HG03196 (cell line): ENCODE measurements around the gene RGS19.
"Not testable (repeated sequence)": the region's sequence is repeated elsewhere in the genome, so short reads cannot be mapped to it uniquely, and the experiment has no call there.

ENCODE experiments used
- ATAC-seq: cut with Tn5 transposase; IDR thresholded peaks from one replicate; pipeline ENCODE4 v1.9.1; 2021; ENCODE audit not compliant: unreplicated experiment

RGS19 gene, protein sequence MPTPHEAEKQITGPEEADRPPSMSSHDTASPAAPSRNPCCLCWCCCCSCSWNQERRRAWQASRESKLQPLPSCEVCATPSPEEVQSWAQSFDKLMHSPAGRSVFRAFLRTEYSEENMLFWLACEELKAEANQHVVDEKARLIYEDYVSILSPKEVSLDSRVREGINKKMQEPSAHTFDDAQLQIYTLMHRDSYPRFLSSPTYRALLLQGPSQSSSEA

DNA sequence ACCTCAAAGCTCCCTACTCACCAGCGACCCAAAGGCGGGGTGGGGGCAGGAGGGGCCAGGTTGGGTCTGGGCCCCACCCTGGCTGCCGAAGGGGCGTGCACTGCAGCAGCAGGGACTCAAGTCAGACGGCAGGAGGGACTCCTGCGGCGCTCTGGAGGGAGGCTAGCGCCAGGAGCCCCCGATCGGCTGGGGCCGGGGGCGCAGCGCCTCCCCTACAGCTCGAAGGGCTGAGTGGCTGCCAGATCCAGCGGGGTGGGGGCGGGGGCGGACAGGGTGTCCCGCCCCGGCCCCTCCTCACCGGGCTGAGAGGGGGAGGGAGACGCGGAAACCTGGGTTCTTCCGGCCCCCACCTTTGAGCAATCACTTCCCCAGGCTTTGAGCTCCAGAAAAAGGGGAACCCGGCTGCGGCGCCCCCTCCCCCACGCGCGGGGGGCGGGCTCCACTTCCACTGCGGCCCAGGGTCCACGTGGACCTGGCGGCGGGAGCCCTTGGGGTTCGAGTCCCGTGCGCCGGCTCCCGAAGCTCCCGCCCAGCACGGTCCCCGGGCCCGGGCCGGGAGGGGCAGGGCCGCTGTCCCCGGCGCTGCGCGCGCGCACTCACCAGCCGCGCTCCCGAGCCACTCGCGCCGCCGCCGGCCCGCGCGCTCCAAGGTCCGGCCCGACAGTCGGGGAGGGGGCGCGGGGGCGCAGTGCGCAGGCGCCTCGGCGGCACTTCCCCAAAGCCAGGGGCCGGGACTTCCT lies at the start of gene RGS19:
RGS19 (minus strand) TSS at position 246 of the 740 bp plus-strand sequence. CDS start 2,632 bp downstream, outside the sequence.
- ATAC-seq = peak; percentile 31

DNA sequence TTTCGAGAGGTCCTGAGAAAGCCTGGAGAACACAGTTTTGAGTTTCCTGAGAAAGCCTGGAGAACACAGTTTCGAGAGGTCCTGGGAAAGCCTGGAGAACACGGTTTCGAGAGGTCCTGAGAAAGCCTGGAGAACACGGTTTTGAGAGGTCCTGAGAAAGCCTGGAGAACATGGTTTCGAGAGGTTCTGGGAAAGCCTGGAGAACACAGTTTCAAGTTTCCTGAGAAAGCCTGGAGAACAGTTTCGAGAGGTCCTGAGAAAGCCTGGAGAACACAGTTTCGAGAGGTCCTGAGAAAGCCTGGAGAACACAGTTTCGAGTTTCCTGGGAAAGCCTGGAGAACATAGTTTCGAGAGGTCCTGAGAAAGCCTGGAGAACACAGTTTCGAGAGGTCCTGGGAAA lies 44.2 kb upstream of the RGS19 start:
- ATAC-seq = not testable (repeated sequence)

DNA sequence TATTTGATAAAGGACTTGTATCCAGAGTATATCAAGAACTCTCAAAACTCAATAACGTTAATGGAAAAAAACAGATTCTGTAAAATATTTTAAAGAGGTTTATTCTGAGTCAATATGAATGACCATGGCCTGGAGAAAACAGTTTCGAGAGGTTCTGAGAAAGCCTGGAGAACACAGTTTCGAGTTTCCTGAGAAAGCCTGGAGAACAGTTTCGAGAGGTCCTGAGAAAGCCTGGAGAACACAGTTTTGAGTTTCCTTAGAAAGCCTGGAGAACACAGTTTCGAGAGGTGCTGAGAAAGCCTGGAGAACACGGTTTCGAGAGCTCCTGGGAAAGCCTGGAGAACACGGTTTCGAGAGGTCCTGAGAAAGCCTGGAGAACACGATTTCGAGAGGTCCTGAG lies 43.6 kb upstream of the RGS19 start:
- not testable (repeated sequence) for ATAC-seq

DNA sequence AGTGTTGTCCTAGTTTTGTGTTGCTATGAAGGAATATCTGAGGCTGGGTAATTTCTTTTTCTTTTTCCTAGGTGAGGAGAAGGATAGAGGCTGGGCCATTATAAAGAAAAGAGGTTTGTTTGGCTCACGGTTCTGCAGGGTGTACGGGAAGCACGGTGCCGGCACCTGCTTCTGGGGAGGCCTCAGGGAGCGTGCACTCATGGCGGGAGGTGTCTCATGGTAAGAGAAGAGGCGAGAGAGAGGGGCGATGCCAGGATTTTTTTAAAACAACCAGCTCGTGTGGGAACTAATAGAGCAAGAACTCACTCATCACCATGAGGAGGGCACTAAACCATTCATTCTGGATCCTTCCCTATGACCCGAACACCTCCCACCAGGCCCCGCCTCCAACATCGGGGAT lies 42.3 kb upstream of the RGS19 start:
- no peak for ATAC-seq

DNA sequence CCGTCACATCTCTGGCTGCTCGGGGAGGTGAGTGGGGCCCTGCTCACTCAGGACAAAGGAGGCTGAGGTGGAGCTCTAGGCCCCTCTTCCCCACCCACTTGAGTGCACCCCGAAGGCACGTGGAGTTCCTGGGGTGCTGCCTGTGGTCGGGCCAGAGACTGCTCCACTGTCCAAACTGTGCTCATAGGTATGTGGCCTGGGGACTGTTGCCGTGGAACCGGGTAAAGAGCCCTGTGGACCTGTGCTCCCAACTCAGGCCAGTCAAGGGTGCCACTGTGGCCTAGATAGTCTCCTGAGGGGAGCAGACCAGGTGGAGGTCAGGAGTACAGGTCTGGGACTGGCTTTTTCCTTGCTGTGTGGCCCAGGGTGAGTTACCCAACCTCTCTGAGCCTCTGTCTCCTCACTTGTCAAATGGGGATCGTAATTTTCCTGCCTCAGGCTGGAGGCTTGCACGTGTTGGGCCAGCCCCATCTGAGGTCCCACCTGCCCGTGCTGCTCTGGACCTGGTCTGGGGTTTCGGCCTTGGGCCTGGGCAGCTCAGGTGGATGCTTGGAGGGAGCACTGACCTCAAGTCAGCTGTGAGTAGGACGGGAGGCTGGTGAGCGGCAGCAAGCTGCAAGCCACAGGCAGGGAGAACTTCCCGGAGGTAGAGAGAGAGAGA lies 40.5 kb upstream of the RGS19 start:
- peak; percentile 8 for ATAC-seq

DNA sequence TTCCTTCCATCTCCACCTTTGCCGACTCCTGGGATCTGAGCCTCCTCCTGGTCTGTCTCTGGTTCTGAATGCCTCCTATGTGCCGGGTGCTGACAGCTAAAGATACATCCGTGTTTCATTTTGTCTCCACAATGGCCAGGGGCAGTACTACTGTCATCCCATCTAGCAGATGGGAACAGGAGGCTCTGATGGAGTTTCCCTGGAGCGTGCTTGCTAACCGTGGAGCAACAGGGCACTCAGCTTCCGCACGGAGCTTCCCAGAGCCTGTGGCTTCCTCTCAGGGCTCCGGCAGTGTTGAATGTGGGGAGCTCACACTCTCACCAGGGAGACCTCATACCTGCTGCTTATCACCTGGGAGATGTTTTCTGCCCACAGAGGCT lies 40.0 kb upstream of the RGS19 start:
- no peak for ATAC-seq

DNA sequence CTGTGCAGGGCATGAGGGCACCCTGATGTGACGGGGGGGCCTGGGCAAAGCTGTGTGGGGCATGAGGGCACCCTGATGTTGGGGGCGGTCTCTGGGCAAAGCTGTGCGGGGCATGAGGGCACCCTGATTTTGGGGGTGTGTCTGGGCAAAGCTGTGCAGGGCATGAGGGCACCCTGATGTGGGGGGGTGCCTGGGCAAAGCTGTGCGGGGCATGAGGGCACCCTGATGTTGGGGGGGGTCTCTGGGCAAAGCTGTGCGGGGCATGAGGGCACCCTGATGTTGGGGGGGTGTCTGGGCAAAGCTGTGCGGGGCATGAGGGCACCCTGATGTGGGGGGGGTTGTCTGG lies 38.1 kb upstream of the RGS19 start:
- not testable (repeated sequence) for ATAC-seq

DNA sequence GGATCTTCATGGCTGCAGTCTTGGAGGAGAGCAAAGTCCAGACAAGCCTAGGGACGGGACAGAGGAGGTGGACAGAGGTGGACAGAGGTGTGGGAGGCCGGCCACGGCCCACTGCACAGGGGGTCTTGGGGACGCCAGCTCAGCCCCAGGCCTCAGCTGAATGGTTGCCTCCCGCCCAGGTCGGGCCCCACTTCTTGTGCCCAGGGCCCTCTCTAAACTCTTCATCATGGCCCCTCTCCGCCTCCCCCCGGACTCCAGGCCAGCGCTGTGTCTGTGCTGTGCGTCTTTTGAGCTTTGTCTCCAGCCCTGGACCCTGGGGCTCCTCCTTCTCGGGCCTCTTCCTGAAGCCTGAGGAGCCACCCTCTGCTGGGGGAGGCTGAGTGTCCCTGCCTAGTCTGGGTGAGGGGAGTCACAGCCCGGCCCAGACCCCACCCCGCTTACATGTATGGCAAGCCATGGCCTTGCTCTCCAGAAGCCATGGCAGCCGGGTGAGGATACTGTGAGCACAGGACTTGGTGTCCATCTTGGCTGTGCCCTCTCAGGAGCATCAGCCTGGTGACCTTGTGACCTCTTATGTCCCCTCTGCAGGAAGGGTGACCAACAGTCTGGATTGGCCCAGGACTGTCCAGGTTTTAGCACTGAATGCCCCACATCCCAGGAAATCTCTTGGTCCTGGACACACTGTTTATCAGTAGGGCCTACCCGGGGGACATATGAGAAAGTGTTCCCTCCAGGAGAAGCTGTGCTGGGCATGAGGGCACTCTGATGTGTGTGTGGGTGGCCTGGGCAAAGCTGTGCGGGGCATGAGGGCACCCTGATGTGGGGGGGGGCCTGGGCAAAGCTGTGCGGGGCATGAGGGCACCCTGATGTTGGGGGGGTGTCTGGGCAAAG lies 37.5 kb upstream of the RGS19 start:
- no peak for ATAC-seq

DNA sequence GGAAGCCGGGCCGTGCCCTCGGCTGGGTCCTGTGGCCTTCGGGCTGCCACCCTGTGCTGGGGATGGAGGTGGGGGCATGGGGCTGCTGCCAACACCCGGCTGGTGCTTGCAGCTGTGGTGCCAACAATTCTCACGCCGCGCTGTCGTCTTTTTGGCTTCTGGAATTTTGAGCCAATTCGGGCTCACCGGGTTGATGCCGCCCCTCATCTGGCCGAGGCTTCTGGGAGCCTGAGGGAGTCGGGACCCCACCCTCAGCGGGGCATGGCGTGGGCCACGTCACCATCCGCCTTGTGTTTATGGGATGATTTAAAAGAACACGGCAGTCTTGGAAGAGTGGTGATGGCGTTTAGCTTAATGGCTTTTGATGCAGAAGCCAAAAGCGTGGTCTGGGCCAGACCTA lies 36.7 kb upstream of the RGS19 start:
- no peak for ATAC-seq

DNA sequence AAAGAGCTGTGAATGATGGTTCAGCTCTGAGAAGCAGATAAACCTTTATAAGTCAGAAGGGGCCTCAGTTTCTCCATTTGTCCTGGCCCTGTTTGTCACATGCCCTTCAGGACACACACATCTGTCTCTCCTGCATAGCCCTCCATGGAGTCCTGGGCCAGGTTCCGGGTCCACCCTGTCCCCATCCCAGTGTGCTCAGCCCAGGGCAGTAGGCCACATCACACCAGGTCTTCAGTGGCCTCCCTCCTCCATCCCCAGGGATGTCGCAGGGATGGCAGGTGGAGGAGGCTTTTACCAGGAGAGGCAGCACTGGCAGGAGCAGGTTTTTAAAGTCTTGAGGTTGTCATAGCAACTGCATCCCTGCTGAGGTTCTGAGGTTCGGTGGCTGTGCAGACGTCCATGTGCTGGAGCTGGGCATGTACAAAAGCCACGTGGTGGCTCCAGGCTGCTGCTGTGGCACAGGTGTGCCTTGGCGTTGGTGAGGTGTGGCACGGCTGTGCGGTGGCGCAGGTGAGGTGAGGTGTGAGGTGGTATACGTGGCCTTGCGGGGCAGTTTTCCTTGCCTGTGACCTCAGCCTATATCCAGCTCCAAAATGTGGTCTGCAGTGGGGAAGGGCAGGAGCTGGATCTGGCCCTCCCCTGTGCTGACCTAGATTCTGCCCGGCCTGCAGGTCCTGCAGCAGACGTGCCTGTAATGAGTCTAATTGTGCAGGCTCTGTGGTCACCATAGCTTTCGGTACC lies 36.0 kb upstream of the RGS19 start:
- ATAC-seq = no peak

DNA sequence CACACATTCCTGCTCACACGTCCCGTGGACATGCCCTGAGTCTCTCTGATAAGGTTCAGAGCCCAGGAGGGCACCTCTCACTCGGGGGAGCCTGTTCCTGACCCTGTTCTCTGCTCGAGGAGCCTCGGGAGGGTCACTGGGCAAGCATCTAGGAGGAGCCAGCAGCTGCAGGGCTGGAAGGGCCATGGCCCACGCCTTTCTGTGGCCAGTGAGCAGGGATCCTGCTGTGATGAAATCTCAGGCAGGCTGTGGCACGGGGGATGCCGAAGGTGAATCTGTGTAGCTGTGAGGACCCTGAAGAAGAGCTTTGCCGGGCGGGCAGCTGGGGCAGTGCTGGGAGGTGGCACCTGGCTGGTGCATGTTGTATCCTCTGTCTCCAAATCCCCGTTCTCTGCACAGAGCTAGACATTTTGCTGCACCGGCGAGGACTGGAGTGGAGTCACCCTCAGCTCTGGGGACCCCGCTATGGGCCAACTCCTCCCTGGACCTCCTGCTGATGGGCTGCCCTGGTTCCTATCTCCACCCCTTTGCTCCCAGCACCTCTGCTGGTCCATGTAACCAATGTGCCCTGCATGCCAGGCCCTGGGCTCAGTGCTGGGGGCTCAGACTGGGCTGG lies 35.1 kb upstream of the RGS19 start:
- ATAC-seq = no peak

DNA sequence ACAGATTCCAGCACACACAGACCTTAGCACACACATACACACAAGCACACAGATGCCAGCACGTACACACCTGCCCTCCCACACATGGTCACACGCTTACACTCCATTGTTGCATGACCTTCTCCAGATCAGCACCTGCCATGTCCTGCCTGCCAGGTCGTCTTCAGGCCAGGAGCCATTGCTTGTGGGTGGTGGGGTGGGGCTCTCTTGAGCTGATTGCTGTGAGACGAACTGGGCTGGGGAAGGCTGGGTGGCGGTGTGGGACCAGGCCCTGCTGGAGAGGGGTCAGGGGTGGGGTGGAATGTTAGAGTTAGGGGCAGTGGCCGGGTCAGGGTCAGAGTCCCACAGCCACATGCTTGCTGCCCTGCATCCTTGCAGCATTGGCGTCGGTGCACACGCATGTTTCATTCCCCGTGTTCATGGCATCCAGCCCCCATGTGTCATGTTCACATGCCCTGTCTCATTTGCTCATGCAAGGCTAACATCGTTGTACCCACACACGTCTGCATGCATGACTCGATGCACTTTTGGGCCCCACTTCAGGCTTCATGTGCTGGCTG lies 34.6 kb upstream of the RGS19 start:
- ATAC-seq = no peak

DNA sequence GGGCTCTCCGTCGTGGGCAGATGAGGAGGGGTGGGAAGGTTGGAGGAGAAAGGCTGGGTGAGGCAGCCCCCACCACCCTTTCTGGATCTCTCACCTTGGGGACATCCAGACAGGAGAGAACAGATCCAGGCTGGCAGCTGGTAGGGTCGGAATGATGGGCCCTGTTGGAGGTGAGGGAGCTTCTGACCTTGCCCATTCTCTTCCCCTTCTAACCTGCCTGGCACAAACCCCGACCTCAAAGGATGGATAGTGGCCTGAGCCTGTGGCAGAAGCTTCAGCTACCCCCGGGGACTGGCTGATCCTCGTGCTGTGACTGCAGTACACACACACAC lies 34.1 kb upstream of the RGS19 start:
- no peak for ATAC-seq

DNA sequence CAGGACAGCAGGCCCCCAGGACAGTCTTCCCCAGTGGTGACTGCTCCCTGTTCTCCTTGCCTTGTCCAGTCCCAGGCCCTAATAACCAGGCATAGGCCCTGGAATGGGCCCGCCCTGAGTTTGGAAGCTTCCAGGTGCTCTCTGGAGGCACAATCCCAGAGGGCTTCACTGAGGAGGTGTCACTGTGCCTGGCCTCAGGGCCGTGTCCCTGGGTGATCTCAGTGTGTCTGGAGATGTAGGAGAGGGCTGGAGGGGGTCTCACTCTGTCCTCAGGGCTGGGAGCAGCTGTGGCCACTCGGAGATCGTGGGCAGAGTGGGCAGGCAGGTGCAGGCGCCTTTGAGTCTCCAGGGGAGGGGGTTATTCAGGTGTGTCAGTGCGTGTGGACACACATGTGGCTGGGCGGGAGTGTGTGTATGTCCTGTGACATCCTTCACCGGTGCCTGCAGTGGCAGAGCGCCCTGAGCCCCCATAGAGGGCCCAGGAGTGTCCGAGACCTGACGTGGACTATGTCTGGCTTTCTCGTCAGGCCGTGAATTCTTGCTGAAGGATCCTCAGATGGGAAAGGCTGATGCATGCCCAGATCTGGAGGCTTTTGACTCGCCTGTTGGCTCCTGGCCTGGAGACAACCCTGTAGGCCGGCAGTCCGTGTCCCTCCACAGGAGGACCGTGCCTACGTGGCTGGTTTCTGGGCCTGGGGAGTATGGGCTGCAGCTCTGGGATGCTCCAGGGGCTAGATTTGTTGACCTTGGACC lies 33.5 kb upstream of the RGS19 start:
- ATAC-seq = no peak

DNA sequence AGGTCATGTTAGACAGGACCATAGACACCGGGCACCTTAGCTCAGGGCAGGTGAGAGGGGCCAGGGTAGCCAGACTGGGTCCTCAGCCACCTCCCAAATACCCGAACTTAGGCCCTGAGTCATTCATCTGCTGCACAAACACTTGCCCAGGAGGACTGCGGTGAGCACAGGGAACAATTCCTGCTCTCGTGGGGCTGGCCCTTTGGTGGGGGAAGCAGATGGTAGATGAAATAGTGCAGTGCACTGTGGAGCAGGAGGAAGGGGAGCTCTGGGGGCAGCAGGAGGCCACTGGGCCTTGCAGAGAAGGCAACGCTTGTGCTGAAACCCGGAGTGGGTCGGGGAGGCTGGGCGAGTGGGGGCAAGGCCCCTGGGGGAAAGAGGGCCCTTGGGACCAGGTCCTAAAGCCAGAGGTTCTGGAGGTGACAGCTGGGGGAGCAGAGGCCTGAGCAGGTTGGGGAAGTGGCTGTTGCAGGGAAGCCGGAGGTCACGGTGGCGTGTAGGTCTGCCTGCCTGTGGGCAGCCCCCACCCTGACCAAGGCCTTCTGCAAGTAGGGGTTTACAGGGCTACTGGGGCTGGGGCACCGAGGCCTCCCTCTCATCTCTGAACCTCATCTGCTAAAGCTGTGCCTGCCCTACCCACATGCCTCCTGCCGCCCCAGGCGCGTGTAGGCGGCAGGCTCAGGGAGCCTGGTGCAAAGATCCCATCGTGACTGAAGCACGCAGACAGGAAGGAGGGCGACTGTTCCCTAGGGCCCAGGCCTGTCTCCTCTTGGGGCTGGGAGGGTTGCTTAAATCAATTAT lies 32.7 kb upstream of the RGS19 start:
- no peak for ATAC-seq

DNA sequence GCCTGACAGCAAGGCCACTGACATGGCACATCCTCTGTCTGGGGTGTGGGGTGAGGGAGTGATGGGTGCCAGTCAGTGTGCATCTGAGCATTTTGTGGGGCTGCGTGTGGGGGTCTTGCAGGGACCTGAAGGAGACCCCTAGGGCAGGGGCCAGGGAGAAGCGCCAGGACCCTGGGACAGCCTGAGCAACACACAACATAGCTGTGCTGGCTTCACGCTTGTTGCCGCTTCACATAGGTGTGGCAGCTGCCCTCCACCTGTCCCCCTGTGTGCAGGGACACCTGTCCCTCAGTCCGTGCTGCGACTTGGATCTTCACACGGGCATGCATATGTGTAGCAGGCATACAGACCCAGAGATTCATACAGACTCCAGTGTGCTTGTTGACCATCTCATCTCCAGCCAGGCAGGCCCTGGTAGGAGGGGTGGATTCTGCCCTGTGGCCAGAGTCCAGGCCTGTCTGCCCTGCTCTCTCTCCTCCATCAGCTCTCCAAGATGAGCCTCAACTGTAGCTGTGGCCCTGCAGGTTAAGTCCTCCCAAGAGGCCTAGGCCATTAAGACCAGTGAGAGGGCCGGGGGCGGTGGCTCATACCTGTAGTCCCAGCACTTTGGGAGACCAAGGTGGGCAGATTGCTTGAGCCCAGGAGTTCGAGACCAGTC lies 31.2 kb upstream of the RGS19 start:
- ATAC-seq = no peak

DNA sequence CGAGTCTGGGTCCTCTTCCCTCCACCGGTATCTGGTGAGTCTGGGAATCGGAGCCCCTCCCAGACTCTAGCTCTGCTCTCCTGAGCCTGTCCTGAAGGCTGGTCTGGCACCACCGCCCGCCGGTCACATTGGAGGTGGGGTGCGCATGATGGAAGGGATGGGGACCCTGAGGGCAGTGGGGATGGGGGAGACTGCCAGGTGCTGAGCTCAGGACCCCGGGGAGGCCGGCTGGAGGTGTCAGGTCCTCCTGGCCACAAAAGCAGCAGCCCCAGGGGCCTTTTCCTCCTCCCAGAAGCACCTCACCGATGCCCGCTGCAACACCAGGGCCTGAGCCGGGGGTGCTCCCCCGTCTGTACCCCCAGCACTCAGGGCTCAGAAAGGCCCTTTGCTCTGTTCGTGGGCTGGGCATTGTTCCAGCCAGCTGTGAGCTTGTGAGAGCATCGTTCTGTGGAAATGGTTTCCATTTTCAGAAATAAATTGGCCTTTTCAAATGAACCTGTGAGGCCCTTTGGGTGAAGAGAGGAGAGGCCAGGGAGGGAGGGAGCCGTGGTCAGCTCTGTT lies 30.6 kb upstream of the RGS19 start:
- ATAC-seq = no peak
